NB4 (cell line): ENCODE results near the gene PACS1.

Source experiments
- CTCF ChIP-seq: IDR thresholded peaks from one replicate; pipeline ENCODE4 v1.5.1; 2012; ENCODE audit warnings: low read depth, low read length
- MAX ChIP-seq: IDR thresholded peaks from 2 replicates; pipeline ENCODE4 v1.6.1; 2011; ENCODE audit warnings: low read depth, low read length
- POLR2A ChIP-seq: IDR thresholded peaks from 2 replicates; pipeline ENCODE4 v1.6.1; 2011; ENCODE audit warnings: mild to moderate bottlenecking; ENCODE audit not compliant: insufficient read length; ENCODE audit errors: extremely low read depth

- no peak for TF ChIP-seq CTCF
- no peak for TF ChIP-seq POLR2A
- no peak for TF ChIP-seq MAX
Measured at GRCh38 chr11:66044757-66045156, 25.3 kb upstream of the PACS1 start.
